GM18873 (cell line): Measurements from ENCODE around the gene PEX7.
"Not testable (repeated sequence)": the region's sequence is repeated elsewhere in the genome, so short reads cannot be mapped to it uniquely, and the experiment has no call there.

ENCODE experiments used
- ATAC-seq: cut with Tn5 transposase; IDR thresholded peaks from one replicate; pipeline ENCODE4 v1.9.1; 2021; ENCODE audit warnings: mild to moderate bottlenecking, moderate library complexity, moderate number of reproducible peaks; ENCODE audit not compliant: unreplicated experiment, low FRiP score

PEX7 gene

GRCh38 chr6:136945072-136945471, 122.7 kb downstream of the PEX7 start:
- no peak for ATAC-seq

- ATAC-seq: no peak
Observed at GRCh38 chr6:136945711-136946121, 123.3 kb downstream of the PEX7 start.

- no peak for ATAC-seq
Observed at GRCh38 chr6:136947037-136947436, 124.6 kb downstream of the PEX7 start.

GRCh38 chr6:136949957-136950356, 127.6 kb downstream of the PEX7 start:
- not testable (repeated sequence) for ATAC-seq

DNA sequence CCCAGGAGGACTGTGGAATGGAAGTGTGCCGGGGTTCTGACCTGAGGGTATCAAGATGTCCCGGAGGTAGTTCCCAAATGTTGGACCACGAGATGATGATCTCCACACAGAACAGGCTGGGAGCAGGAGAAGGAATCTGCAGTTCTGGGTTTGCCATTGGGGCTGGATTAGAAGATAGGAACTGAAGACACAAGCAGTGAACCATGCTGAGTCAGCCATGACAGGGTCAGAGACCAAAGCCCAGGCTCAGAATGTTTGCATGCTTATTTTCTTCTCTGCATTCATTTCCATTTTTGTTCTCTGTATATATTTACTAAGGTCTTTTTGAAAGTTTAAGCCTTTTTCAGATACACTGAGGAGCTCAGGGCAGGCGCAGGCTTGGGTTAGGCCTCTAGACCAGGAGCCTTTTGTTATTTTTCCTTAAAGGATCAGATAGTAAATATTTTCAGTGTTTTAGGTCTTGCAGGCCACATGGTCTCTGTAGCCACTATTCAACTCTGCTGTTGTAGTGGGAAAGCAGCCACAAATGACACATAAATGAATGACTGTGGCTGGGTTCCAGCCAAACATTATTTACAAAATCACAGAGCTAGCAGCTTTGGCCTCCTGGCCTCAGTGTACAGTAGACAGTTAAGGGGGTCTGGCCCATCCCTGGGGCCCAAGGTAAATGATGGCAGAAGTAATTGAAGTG, 128.2 kb downstream of the PEX7 start:
- no peak for ATAC-seq

DNA sequence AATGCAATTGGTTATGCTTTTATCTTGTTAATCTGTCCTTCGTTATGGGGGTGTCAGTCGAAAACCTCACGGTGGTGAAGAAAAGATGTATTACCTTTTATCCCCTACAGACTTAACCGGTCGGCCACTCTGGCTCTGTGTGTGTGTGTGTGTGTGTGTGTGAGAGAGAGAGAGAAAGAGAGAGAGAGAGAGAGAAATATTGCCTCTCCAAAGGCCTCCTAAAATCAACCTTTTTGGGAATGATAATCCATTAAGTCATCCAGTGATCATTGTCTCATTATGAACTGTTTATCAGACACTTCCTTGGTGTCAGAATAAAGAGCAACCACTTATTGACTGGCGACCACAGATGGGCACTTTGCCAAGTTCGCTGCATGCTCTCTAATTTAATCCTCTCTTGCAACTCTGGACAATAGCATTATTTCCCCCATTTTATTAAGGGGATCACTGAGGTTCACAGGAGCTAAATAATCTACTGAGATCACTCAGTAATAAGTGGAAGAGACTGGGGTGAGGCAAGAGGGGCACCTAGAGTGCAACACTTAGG, 130.4 kb downstream of the PEX7 start:
- ATAC-seq: no peak

DNA sequence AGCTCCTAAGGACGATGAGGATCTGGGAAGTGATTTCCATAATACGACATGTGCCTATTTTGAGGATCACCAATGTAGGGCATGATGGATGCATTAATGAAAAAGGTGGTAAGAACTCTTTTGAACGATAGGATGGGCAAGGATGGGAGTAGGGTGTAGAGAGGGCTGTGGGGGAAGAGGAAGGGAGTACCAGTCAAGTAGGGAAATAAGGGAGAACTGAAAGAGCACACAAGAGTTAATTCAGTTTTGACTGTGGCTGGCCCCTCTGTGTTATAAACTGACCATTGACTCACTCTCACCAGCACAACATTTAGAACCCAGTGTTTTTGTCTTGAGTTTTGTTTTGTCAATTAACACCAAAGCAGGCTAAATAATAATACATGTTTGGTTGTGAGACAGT, 132.7 kb downstream of the PEX7 start:
- ATAC-seq: no peak

DNA sequence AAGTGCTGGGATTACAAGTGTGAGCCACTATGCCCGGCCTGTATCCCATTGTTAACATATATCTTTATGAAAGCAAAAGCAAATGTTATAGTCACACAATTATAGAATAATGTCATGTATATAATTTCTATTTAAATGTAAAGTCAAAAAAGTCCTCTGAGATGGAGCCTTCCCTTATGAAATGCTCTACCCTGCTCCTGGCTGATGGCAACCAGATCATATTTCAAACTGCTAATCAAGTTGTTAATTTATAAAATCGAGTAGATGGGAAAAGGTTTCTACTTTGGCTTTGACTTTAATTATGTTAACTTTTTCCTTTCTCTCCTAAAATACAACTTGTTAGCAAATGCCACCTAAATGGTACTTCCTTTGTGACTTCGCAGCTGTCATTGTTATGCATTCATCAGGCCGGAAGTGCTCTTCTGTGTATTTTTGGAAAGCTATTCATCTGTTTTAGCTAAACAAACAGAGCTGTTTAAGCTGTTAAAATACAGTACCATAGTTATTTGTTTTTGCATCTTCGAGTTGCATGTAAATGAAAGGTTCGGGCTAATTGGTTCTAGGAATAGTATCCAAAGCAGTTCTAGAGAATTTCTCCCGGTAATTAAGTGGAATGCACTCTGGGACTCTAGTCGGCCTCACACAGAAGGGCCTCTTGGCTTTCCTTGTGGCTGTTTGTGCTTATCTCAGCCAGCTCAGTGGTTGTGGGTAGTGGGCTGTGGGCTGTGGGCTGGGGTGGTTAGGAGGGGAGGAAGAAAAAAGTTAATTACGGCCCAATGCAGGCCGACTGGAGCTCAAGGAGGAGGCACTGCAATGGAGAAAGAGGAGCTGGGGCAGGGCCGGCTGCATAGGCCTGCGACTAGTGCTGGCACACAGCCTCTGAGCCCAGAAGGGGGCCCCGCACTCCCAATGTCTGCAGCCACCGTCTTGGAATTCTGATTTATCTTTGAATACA, 134.5 kb downstream of the PEX7 start:
- ATAC-seq: no peak

GRCh38 chr6:136958168-136958567, 135.8 kb downstream of the PEX7 start:
- ATAC-seq: no peak

GRCh38 chr6:136959471-136959891, 137.1 kb downstream of the PEX7 start:
- no peak for ATAC-seq

GRCh38 chr6:136959935-136960334, 137.5 kb downstream of the PEX7 start:
- ATAC-seq: not testable (repeated sequence)

- ATAC-seq: no peak
Observed at GRCh38 chr6:136960781-136961180, 138.4 kb downstream of the PEX7 start.

GRCh38 chr6:136961848-136962247, 139.5 kb downstream of the PEX7 start:
- ATAC-seq: no peak

DNA sequence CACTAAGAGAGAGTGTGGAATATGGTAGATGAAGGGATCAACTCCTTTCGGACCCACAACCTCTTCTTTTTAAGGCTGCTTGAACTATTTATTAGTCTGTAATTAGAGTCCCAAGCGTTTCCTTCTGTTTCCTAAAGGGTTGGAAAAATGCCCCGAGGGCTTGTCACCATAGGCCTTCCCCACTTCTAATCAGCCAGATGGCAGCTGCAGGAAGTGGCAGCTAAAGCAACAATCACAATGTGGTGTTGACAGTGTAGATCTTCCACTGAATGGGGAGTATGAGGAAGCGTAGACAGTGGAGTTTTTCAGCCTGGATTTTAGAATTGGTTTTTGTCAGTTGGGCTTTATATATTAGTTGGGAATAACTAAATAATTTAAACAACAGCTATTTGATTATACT, 140.3 kb downstream of the PEX7 start:
- ATAC-seq: no peak

DNA sequence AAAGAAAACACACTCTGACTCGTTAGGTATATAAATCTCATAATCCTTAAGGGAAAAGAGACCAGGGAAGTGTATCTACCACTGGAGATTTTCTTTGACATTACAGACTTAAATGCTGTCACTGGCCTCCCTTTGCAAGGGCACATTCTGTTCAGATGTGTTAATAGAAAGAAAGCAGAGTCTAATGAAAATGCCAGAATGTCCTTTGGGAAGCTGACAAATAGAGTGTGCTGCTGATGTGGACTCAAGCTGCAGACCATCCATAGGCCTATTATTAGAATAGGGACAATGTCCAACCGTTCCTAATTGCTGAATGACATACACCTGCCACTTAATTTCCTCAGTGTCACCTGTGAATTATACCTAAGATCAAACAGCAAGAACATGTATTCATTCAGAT, 140.9 kb downstream of the PEX7 start:
- no peak for ATAC-seq
